Fibroblast of lung (primary cell): ENCODE measurements around the gene RITA1. TPM values are rescaled to one million over a fixed set of nuclear protein-coding genes. Genes with fewer than 3 reads are reported as not detected.

Source experiments
- DNase-seq, 2 donors: peaks; one replicate each; pipeline versions ENCODE4 v3.0.0 to v3.0.0-alpha.2; 2010; ENCODE audit warnings: low read depth in 2 of 2
- H2AFZ ChIP-seq: 2 replicates; pipeline ENCODE4 v1.5.1; 2012; ENCODE audit warnings: low read length, control low read depth, inconsistent platforms
- H3K27ac ChIP-seq: 2 replicates; pipeline ENCODE4 v1.5.1; 2011; ENCODE audit warnings: low read length, control low read depth; ENCODE audit not compliant: insufficient read depth
- H3K27me3 ChIP-seq: 2 replicates; pipeline ENCODE4 v1.5.1; 2011; ENCODE audit warnings: mild to moderate bottlenecking, low read length; ENCODE audit not compliant: control insufficient read depth, insufficient read depth
- H3K36me3 ChIP-seq: 2 replicates; pipeline ENCODE4 v1.5.1; 2011; ENCODE audit warnings: low read length; ENCODE audit not compliant: control insufficient read depth, insufficient read depth
- H3K4me1 ChIP-seq: 2 replicates; pipeline ENCODE4 v1.5.1; 2011; ENCODE audit warnings: low read length; ENCODE audit not compliant: control insufficient read depth, insufficient read depth; ENCODE audit errors: extremely low read depth
- H3K4me2 ChIP-seq: 2 replicates; pipeline ENCODE4 v1.5.1; 2011; ENCODE audit warnings: low read length, control low read depth; ENCODE audit not compliant: insufficient read depth; ENCODE audit errors: extremely low read depth
- H3K4me3 ChIP-seq, 4 experiments: fragments of 200-600 bp in 1 of 4; sonication (generic) in 1 of 4; replicated peaks in 1 of 4; 2 replicates each; pipeline ENCODE4 v1.5.1; 2011 to 2016; ENCODE audit warnings: low read length in 4 of 4, low read depth in 3 of 4, mild to moderate bottlenecking in 3 of 4, control low read depth in 2 of 4, inconsistent platforms in 1 of 4, mixed read lengths in 1 of 4; ENCODE audit not compliant: insufficient read depth in 1 of 4; ENCODE audit errors: control extremely low read depth in 1 of 4
- H3K79me2 ChIP-seq: 2 replicates; pipeline ENCODE4 v1.5.1; 2012; ENCODE audit warnings: mild to moderate bottlenecking, low read length, inconsistent platforms; ENCODE audit not compliant: control insufficient read depth, insufficient read depth
- H3K9ac ChIP-seq: 2 replicates; pipeline ENCODE4 v1.5.1; 2011; ENCODE audit warnings: mild to moderate bottlenecking, low read length, control low read depth; ENCODE audit not compliant: insufficient read depth
- H3K9me3 ChIP-seq: 2 replicates; pipeline ENCODE4 v1.5.1; 2012; ENCODE audit warnings: low read depth, low read length; ENCODE audit not compliant: control insufficient read depth, insufficient read depth
- H4K20me1 ChIP-seq: 2 replicates; pipeline ENCODE4 v1.5.1; 2011; ENCODE audit warnings: low read length; ENCODE audit not compliant: control insufficient read depth, insufficient read depth; ENCODE audit errors: extremely low read depth
- EZH2 ChIP-seq: IDR thresholded peaks from 2 replicates; pipeline ENCODE4 v1.5.1; 2012; ENCODE audit warnings: low read length, control low read depth, mild to moderate bottlenecking; ENCODE audit errors: missing control alignments
- polyA plus RNA-seq, 2 donors: library from polyadenylated mRNA; depleted of rRNA in 1 of 2; stranded (reverse) in 1 of 2; unstranded in 1 of 2; fragments of >200 nt; gene quantifications; 2 replicates each; pipeline ENCODE4 v1.2.1, GENCODE V29; 2011 to 2012; ENCODE audit warnings: missing spikeins in 1 of 2
- total RNA-seq: library from RNA; depleted of rRNA; stranded (reverse); fragments of >200 nt; gene quantifications from 2 replicates; pipeline ENCODE4 v1.2.1, GENCODE V29; 2014
- TF ChIP-seq, protein P1 (sequence below), 2 donors: IDR thresholded peaks in 1 of 2; conservative IDR thresholded peaks in 1 of 2; 1 replicate in 1 of 2; 2 replicates in 1 of 2; pipeline ENCODE4 v1.5.1; 2011 to 2012; ENCODE audit warnings: low read length in 2 of 2, control low read depth in 1 of 2, inconsistent platforms in 1 of 2, low read depth in 1 of 2, mild to moderate bottlenecking in 1 of 2

The RITA1 gene
- total and polyA plus RNA-seq, 2 donors (not counting 1 experiment from before 2014, with no cell fraction given) = 8.7 to 11.6 TPM

DNA sequence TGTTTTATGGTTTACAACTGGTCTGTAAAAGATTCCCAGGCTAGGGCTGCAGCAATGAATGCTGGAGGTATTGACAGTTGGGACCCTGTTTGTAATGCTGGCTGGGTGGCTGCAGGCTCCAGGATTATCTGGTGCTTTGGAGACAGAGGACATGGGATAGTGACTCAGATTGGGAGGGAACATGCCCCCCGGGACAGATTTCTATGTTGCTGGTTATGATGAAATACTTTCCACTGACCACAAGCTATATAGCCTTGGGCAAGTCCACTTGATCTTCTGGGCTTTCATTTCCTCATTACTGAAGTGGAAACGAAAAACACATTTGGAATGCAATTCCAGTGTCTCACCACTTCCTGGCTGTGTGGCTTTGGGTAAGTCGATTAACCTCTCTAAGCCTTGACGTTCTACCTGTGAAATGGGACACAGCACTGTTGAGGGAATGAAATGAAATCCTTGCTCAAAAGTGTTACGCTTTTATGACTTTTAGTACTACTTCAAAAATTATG lies 29.4 kb downstream of the RITA1 start:
- H3K79me2 ChIP-seq = no peaks in the 10 kb centered on the region
- H3K9ac ChIP-seq = no peak overlapping the region

DNA sequence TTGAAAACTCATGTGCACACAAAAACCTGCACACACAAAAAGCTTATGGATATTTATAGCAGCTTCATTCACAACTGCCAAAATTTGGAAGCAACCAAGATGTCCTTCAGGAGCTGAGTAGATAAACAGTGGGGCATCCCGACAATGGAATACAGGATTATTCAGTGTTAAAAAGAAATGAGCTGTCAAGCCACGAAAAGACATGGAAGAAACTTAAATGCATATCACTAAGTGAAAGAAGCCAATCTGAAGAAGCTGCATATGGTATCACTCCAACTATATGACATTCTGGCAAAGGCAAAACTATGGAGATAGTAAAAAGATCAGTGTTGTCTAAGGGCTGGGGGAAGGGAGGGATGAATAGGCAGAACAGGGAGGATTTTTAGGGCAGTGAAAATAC lies 30.5 kb downstream of the RITA1 start:
- Histone ChIP-seq H3K79me2 (no peaks in the 10 kb centered on the region), H3K4me2 (no peak overlapping the region), H3K27me3 (no peaks in the 10 kb centered on the region), H2AFZ (no peak overlapping the region), H3K4me3 (no peak overlapping the region), H3K4me1 (peaks cover 10% of the 10 kb centered on the region), H3K9me3 (no peaks in the 10 kb centered on the region), H3K9ac (no peak overlapping the region), H4K20me1 (no peaks in the 10 kb centered on the region), H3K36me3 (no peaks in the 10 kb centered on the region), H3K27ac (no peak overlapping the region)
- TF ChIP-seq EZH2 = no peak
- TF ChIP-seq, protein P1, sequence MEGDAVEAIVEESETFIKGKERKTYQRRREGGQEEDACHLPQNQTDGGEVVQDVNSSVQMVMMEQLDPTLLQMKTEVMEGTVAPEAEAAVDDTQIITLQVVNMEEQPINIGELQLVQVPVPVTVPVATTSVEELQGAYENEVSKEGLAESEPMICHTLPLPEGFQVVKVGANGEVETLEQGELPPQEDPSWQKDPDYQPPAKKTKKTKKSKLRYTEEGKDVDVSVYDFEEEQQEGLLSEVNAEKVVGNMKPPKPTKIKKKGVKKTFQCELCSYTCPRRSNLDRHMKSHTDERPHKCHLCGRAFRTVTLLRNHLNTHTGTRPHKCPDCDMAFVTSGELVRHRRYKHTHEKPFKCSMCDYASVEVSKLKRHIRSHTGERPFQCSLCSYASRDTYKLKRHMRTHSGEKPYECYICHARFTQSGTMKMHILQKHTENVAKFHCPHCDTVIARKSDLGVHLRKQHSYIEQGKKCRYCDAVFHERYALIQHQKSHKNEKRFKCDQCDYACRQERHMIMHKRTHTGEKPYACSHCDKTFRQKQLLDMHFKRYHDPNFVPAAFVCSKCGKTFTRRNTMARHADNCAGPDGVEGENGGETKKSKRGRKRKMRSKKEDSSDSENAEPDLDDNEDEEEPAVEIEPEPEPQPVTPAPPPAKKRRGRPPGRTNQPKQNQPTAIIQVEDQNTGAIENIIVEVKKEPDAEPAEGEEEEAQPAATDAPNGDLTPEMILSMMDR (conservative IDR thresholded peaks at IDR 0.05 in 1 of 2, IDR thresholded peaks at IDR 0.05 in 1 of 2; ENCODE audit: low read depth in 1 of 2, low read length in 2 of 2) = no peak
- DNase-seq = no peak

More for the DNA sequence above, 29.4 kb downstream of the RITA1 start:
- Histone ChIP-seq H4K20me1 (no peaks in the 10 kb centered on the region), H3K36me3 (no peaks in the 10 kb centered on the region), H3K4me3 (no peak overlapping the region), H3K27ac (peak overlapping the region; percentile 36), H3K9me3 (no peaks in the 10 kb centered on the region), H3K27me3 (no peaks in the 10 kb centered on the region), H3K4me1 (peaks cover 10% of the 10 kb centered on the region), H2AFZ (no peak overlapping the region), H3K4me2 (no peak overlapping the region)
- peak; percentile 97 to 99 for DNase-seq
- no peak for TF ChIP-seq EZH2
- TF ChIP-seq, protein P1 (conservative IDR thresholded peaks at IDR 0.05 in 1 of 2, IDR thresholded peaks at IDR 0.05 in 1 of 2; ENCODE audit: low read depth in 1 of 2, low read length in 2 of 2) = peak in 1 of 2 donors; percentile 3

DNA sequence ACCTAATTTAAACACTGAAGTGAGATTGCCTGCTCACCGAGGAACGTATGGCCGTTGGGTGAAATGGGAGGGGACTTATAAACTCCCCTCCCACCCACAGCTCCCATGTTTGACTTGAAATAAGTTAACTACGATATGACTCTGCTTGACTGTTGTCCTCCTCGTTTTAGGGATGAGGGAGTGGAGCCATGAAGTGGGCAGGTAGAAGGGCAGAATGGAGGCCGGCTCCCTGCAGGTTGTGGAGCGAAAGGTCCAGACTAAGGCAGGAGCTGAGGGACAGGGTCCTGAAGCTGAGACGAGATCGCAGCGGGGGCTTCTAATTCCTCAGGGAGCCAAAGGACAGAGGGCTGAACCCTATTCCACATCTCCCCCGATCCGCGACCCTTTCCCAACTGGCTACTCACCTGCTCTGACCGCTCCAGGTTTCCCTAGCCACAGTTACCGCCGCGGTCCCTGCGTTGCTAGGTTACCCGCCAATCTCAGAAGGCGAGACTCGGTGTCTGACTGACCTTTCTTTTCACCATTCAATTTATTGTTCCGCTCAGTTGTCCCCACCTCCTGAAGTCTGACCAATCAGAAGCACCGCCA lies 35.2 kb downstream of the RITA1 start:
- DNase-seq = no peak
- TF ChIP-seq EZH2 = no peak
- TF ChIP-seq, protein P1 (conservative IDR thresholded peaks at IDR 0.05 in 1 of 2, IDR thresholded peaks at IDR 0.05 in 1 of 2; ENCODE audit: low read depth in 1 of 2, low read length in 2 of 2) = no peak
- H2AFZ ChIP-seq = peak overlapping the region; percentile 60
- no peaks in the 10 kb centered on the region for H3K27me3 ChIP-seq
- peak overlapping the region; percentile 99 for H3K4me2 ChIP-seq
- no peaks in the 10 kb centered on the region for H3K36me3 ChIP-seq
- no peaks in the 10 kb centered on the region for H4K20me1 ChIP-seq
- peaks cover 3% of the 10 kb centered on the region for H3K79me2 ChIP-seq
- peaks cover 13% of the 10 kb centered on the region for H3K4me1 ChIP-seq
- H3K4me3 ChIP-seq = peak overlapping the region; percentile 41 to 77 (median 60)
- no peaks in the 10 kb centered on the region for H3K9me3 ChIP-seq
- H3K27ac ChIP-seq = peak overlapping the region; percentile 72
- H3K9ac ChIP-seq = peak overlapping the region; percentile 43
